GM12873 (cell line): Measurements from ENCODE around the gene HOXB3.

ENCODE experiments used
- TF ChIP-seq, protein P1 (sequence below): IDR thresholded peaks from 2 replicates; pipeline ENCODE4 v1.5.1; 2012; ENCODE audit warnings: low read depth, mild to moderate bottlenecking, moderate library complexity, low read length, control low read depth; ENCODE audit not compliant: insufficient read depth; ENCODE audit errors: missing control alignments

The HOXB3 gene

DNA sequence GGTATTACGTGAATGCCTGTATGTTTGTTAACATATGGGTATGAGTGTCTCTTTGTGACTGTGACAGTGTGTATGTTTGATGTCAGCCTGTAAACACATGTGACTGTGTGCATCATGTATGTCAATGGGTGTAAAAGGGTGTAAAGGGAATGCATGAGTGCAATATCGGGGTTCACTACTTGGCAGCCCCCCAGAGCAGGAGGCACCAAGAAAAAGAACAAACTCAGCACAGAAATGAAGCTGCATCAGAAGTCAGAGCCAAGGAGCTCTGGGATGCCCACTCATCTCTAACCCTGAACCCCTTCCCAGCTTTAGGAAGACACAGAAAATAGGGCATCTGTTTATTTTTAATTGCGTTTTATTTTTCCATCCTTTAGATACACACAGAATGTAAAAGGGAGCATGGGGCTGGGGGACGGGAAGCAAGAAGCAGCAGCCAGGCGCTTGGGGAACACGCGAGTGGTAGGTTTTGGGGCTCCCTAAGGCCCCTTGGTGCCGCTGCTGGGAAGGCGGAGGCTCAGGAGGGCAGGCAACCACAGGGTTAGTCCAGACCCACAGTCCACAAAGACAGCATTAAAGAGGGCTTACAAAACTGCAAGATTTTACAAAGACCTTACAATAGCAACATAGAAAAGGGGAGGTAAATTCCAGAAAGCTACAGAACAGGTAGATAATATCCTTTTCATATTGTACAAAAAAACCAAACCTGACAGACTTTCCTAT lies 17.0 kb upstream of the HOXB3 start:
- TF ChIP-seq, protein P1, sequence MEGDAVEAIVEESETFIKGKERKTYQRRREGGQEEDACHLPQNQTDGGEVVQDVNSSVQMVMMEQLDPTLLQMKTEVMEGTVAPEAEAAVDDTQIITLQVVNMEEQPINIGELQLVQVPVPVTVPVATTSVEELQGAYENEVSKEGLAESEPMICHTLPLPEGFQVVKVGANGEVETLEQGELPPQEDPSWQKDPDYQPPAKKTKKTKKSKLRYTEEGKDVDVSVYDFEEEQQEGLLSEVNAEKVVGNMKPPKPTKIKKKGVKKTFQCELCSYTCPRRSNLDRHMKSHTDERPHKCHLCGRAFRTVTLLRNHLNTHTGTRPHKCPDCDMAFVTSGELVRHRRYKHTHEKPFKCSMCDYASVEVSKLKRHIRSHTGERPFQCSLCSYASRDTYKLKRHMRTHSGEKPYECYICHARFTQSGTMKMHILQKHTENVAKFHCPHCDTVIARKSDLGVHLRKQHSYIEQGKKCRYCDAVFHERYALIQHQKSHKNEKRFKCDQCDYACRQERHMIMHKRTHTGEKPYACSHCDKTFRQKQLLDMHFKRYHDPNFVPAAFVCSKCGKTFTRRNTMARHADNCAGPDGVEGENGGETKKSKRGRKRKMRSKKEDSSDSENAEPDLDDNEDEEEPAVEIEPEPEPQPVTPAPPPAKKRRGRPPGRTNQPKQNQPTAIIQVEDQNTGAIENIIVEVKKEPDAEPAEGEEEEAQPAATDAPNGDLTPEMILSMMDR: no peak

DNA sequence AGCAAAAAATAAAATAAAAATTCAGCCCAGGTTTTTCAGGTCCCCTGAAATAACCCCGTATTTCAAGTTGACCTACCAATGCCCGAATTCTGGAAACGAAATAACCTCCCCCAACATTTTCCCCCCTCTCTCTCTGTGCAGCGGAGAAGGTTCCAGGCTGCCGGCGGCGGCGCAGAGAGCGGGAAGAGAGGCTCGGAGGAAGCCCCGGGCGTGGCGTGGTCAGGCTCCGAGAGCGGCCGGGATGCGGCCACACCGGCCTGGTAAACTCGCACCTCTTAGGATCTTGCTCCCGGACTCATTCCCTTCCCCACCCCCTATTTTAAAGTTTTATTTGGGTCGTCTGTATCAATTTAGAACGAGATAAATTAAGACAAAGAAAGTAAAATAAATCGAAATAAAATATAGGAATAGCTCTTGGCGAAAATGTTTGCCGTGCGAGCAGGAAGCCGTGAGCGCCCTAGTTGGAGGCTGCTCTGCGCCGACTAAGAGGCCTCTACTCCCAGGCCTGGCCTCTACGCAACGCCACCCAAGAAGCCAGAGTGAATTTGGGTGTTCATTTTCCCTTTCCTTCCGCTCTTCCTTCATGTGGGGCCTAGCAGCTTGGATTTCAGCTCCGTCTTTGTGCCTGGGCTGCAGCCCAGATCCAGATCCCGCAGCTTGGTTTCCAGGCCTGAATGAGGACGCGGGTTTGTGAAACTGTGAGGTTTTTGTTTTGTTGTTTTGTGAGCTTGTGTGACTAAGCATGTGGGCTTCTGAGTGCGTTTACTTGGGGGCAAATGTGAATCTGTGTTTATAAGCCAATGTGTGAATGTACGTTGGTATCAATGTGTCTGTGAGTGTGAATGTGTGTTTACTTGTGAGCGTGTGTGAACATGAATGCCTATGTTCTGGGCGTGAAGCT lies 16.2 kb upstream of the HOXB3 start:
- TF ChIP-seq, protein P1: no peak

DNA sequence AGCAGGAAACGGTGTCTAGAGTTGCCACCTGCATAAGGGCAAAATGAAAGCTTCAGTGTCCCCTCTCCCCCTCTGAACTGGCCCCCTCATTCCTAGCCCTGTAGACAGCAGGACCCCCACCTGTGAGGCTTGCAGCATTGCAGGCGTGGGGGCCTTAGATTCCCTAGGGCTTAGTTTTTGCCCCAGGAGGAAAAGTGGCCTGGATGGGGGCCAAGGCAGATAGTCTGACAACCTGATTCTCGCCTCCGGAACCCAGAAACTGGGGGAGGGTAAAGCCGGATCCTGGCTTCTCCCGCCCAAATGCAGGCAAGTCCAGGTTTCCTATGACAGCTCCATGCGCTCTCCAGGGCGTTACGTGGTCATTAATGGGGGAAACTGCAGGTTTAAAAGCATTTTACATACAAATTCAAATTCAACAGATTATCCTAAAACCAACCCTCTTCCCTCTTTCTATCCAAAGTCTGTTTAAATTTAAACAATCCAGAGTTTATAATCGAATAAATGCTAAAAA lies 15.4 kb upstream of the HOXB3 start:
- TF ChIP-seq, protein P1: no peak

DNA sequence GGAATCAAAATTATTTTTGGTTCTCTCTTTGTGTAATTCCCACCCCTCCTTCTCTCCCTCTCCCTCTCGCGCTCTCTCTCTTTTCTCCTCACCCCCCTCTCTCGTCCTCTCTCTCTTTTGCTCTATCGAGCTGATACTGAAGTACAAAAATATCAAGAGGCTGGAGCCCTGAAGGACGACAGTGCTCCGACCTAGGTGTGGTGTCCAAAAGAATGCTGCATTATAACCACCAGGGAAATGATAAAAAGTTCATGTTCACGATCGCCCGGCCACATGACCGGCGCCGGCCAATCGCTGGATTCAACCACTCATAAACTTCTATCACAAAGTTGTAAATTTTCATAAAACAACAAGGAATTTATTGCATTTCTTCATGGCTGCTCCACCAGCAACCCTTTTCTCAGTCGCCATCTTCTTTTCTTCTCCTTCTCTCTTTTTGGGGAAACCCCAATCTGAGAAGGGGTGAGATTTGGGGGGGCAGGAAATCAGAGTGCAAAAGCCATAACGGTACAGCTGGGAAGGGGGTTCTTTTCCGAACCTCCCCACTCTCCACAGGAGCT lies 14.8 kb upstream of the HOXB3 start, which contains the start of gene HOXB6:
Gene HOXB6, minus strand, starts transcription at position 217 of the 560 bp plus-strand sequence. CDS start 6,836 bp downstream, outside the sequence.
- TF ChIP-seq, protein P1: no peak

DNA sequence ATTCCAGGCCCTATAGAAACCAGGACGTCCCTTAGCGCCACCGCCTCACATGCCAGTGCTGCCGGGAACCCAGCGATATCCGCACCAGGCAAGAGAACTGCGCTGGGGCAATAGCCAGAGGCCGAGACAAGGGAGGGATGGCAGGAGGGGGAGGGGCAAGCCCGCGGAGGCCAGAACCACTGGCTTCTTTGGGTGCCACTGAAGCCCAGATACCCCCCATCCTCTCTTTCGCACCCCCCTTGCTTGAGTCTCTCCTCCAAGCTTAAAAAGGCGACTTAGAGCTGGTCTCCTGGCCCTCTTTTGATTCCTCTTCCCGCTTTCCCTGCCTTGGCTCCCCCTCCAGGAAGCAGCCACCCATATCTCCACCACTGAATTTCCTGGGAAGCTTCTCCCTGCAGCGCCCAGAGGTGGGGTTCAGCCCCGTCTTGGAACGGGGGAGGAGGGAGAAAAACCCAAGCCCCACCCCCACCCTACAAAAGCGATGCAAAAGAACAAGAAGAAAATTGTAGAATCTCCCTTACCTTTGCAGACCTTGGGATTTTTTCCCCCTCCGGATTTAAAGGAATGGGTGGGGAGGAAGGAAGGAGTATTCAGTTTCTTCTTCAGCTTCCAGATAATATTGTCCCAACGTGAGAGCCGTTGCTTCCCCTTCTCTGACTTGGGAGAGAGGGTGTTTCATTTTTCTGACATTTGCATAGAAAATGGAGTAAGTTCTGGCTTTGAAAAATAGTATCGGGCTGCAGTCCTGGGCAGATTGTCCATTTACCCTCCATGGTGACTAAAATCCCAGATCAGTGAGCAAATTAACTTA lies 14.1 kb upstream of the HOXB3 start:
- TF ChIP-seq, protein P1: no peak

DNA sequence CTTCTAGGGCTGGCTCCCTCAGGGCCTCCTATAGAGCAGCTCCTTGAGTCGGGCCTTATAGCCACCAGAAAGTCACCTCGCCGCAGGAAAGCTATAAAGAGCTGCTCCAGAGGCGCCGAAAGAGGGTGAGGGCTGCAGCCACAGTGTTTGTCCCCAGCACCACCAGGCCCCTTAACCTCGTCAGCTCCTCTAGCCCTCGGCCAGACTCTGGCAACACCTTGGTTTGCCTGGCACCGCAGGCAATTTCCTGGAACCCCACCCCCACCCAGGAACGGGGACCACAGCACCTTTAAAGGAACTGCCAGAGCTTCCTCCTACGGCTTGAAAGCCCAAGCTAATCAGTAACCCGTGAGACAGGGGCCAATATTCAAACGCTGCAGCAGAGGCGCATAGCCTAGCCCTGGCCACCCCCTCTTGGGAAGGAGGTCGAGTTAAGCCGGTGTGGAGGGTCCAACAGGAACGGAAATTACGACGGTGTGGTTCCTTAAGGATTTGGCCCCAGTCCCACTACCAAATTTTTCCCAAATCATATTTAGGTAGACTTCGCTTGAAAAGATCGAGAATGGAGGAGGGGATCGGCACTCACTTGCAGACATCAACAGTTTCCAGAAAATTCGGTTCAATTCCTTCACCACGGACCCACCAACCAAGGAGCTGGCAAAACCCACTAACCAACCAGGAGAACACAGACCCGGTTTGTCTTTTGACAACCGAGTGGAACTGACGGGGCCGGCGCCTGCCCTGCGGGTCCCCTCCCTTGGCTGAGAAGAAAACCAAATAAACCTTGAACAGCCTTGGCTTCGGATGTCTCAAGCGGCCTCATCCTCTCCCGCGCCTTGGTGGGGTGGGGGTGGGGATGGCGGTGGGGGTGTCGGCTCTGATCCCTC lies 11.7 kb upstream of the HOXB3 start:
- TF ChIP-seq, protein P1: no peak
